ENCODE data around the gene RPA1.
"Not testable (repeated sequence)": the region's sequence is repeated elsewhere in the genome, so short reads cannot be mapped to it uniquely, and the experiment has no call there.

Gene RPA1

GRCh38 chr17:1829216-1829591 lies 601 bp upstream of the RPA1 start:
- Histone ChIP-seq H3K9ac (ENCODE audit: low read depth, low read length) (peak overlapping the region; percentile 87), H3K4me3 (ENCODE audit: low read length) (peak overlapping the region; percentile 96), H3K4me2 (ENCODE audit: low read length) (peak overlapping the region; percentile 87), H3K27me3 (ENCODE audit: control insufficient read depth, insufficient read depth, low read length) (no peaks in the 10 kb centered on the region), H3K36me3 (ENCODE audit: insufficient read depth, low read length) (peaks cover 6% of the 10 kb centered on the region), H3K4me1 (ENCODE audit: control insufficient read depth, insufficient read depth, low read length) (peaks cover 14% of the 10 kb centered on the region), H3K9me3 (replicated peaks; ENCODE audit: low read length) (no peaks in the 10 kb centered on the region)

- Histone ChIP-seq H3K9me3 (replicated peaks; ENCODE audit: low read length) (no peaks in the 10 kb centered on the region), H3K36me3 (ENCODE audit: insufficient read depth, low read length) (peaks cover 4% of the 10 kb centered on the region), H3K4me3 (ENCODE audit: low read length) (peak overlapping the region; percentile 96), H3K4me1 (ENCODE audit: control insufficient read depth, insufficient read depth, low read length) (peaks cover 14% of the 10 kb centered on the region), H3K27me3 (ENCODE audit: control insufficient read depth, insufficient read depth, low read length) (no peaks in the 10 kb centered on the region), H3K4me2 (ENCODE audit: low read length) (peak overlapping the region; percentile 87), H3K9ac (ENCODE audit: low read depth, low read length) (peak overlapping the region; percentile 87)
Observed at GRCh38 chr17:1830288-1830687, 483 bp downstream of the RPA1 start.

GRCh38 chr17:1834380-1835149 lies 4.8 kb downstream of the RPA1 start:
- Histone ChIP-seq H3K27me3 (ENCODE audit: control insufficient read depth, insufficient read depth, low read length) (no peaks in the 10 kb centered on the region), H3K4me3 (ENCODE audit: low read length) (no peak overlapping the region), H3K36me3 (ENCODE audit: insufficient read depth, low read length) (no peaks in the 10 kb centered on the region), H3K4me1 (ENCODE audit: control insufficient read depth, insufficient read depth, low read length) (peaks cover 9% of the 10 kb centered on the region), H3K4me2 (ENCODE audit: low read length) (no peak overlapping the region), H3K9ac (ENCODE audit: low read depth, low read length) (no peak overlapping the region), H3K9me3 (replicated peaks; ENCODE audit: low read length) (no peaks in the 10 kb centered on the region)

- Histone ChIP-seq H3K4me3 (ENCODE audit: low read length) (no peak overlapping the region), H3K9me3 (replicated peaks; ENCODE audit: low read length) (no peaks in the 10 kb centered on the region), H3K4me1 (ENCODE audit: control insufficient read depth, insufficient read depth, low read length) (no peaks in the 10 kb centered on the region), H3K9ac (ENCODE audit: low read depth, low read length) (no peak overlapping the region), H3K36me3 (ENCODE audit: insufficient read depth, low read length) (peaks cover 20% of the 10 kb centered on the region), H3K27me3 (ENCODE audit: control insufficient read depth, insufficient read depth, low read length) (no peaks in the 10 kb centered on the region), H3K4me2 (ENCODE audit: low read length) (no peak overlapping the region)
Observed at GRCh38 chr17:1839516-1839915, 9.7 kb downstream of the RPA1 start.

GRCh38 chr17:1843947-1844346 lies 14.1 kb downstream of the RPA1 start:
- no peaks in the 10 kb centered on the region for H3K27me3 ChIP-seq (ENCODE audit: control insufficient read depth, insufficient read depth, low read length)
- H3K4me3 ChIP-seq (ENCODE audit: low read length) = no peak overlapping the region
- no peak overlapping the region for H3K4me2 ChIP-seq (ENCODE audit: low read length)
- no peaks in the 10 kb centered on the region for H3K4me1 ChIP-seq (ENCODE audit: control insufficient read depth, insufficient read depth, low read length)
- H3K9ac ChIP-seq (ENCODE audit: low read depth, low read length) = no peak overlapping the region
- H3K36me3 ChIP-seq (ENCODE audit: insufficient read depth, low read length) = peaks cover 40% of the 10 kb centered on the region
- H3K9me3 ChIP-seq (replicated peaks; ENCODE audit: low read length) = no peaks in the 10 kb centered on the region

- no peak overlapping the region for H3K4me3 ChIP-seq (ENCODE audit: low read length)
- peaks cover 4% of the 10 kb centered on the region for H3K4me1 ChIP-seq (ENCODE audit: control insufficient read depth, insufficient read depth, low read length)
- H3K27me3 ChIP-seq (ENCODE audit: control insufficient read depth, insufficient read depth, low read length) = no peaks in the 10 kb centered on the region
- peaks cover 41% of the 10 kb centered on the region for H3K36me3 ChIP-seq (ENCODE audit: insufficient read depth, low read length)
- H3K9me3 ChIP-seq (replicated peaks; ENCODE audit: low read length) = no peaks in the 10 kb centered on the region
- H3K4me2 ChIP-seq (ENCODE audit: low read length) = no peak overlapping the region
- H3K9ac ChIP-seq (ENCODE audit: low read depth, low read length) = no peak overlapping the region
Observed at GRCh38 chr17:1847191-1847590, 17.4 kb downstream of the RPA1 start.

- H3K9me3 ChIP-seq (replicated peaks; ENCODE audit: low read length) = no peaks in the 10 kb centered on the region
- peaks cover 4% of the 10 kb centered on the region for H3K4me1 ChIP-seq (ENCODE audit: control insufficient read depth, insufficient read depth, low read length)
- no peak overlapping the region for H3K4me3 ChIP-seq (ENCODE audit: low read length)
- H3K27me3 ChIP-seq (ENCODE audit: control insufficient read depth, insufficient read depth, low read length) = no peaks in the 10 kb centered on the region
- H3K9ac ChIP-seq (ENCODE audit: low read depth, low read length) = no peak overlapping the region
- H3K4me2 ChIP-seq (ENCODE audit: low read length) = no peak overlapping the region
- H3K36me3 ChIP-seq (ENCODE audit: insufficient read depth, low read length) = peaks cover 32% of the 10 kb centered on the region
Observed at GRCh38 chr17:1852327-1852726, 22.5 kb downstream of the RPA1 start.

- H3K9ac ChIP-seq (ENCODE audit: low read depth, low read length) = no peak overlapping the region
- H3K36me3 ChIP-seq (ENCODE audit: insufficient read depth, low read length) = peaks cover 29% of the 10 kb centered on the region
Observed at GRCh38 chr17:1853698-1854097, 23.9 kb downstream of the RPA1 start.

GRCh38 chr17:1856462-1856861 lies 26.7 kb downstream of the RPA1 start:
- H3K4me2 ChIP-seq (ENCODE audit: low read length); H3K4me1 ChIP-seq (ENCODE audit: control insufficient read depth, insufficient read depth, low read length); H3K27me3 ChIP-seq (ENCODE audit: control insufficient read depth, insufficient read depth, low read length); H3K4me3 ChIP-seq (ENCODE audit: low read length); H3K9me3 ChIP-seq (replicated peaks; ENCODE audit: low read length); H3K9ac ChIP-seq (ENCODE audit: low read depth, low read length): not testable (repeated sequence)
- H3K36me3 ChIP-seq (ENCODE audit: insufficient read depth, low read length) = peaks cover 26% of the 10 kb centered on the region

More at GRCh38 chr17:1853698-1854097, 23.9 kb downstream of the RPA1 start:
- no peak overlapping the region for H3K4me2 ChIP-seq (ENCODE audit: low read length)
- peaks cover 4% of the 10 kb centered on the region for H3K4me1 ChIP-seq (ENCODE audit: control insufficient read depth, insufficient read depth, low read length)
- H3K4me3 ChIP-seq (ENCODE audit: low read length) = no peak overlapping the region
- H3K27me3 ChIP-seq (ENCODE audit: control insufficient read depth, insufficient read depth, low read length) = no peaks in the 10 kb centered on the region
- no peaks in the 10 kb centered on the region for H3K9me3 ChIP-seq (replicated peaks; ENCODE audit: low read length)

- H3K4me1 ChIP-seq (ENCODE audit: control insufficient read depth, insufficient read depth, low read length) = no peaks in the 10 kb centered on the region
- no peaks in the 10 kb centered on the region for H3K27me3 ChIP-seq (ENCODE audit: control insufficient read depth, insufficient read depth, low read length)
- no peak overlapping the region for H3K4me3 ChIP-seq (ENCODE audit: low read length)
- H3K9ac ChIP-seq (ENCODE audit: low read depth, low read length) = no peak overlapping the region
- H3K9me3 ChIP-seq (replicated peaks; ENCODE audit: low read length) = no peaks in the 10 kb centered on the region
- H3K36me3 ChIP-seq (ENCODE audit: insufficient read depth, low read length) = no peaks in the 10 kb centered on the region
- H3K4me2 ChIP-seq (ENCODE audit: low read length) = no peak overlapping the region
Observed at GRCh38 chr17:1860978-1861377, 31.2 kb downstream of the RPA1 start.

- H3K27me3 ChIP-seq (ENCODE audit: control insufficient read depth, insufficient read depth, low read length) = no peaks in the 10 kb centered on the region
- no peak overlapping the region for H3K4me3 ChIP-seq (ENCODE audit: low read length)
- H3K36me3 ChIP-seq (ENCODE audit: insufficient read depth, low read length) = no peaks in the 10 kb centered on the region
- no peaks in the 10 kb centered on the region for H3K4me1 ChIP-seq (ENCODE audit: control insufficient read depth, insufficient read depth, low read length)
- no peaks in the 10 kb centered on the region for H3K9me3 ChIP-seq (replicated peaks; ENCODE audit: low read length)
- no peak overlapping the region for H3K4me2 ChIP-seq (ENCODE audit: low read length)
- no peak overlapping the region for H3K9ac ChIP-seq (ENCODE audit: low read depth, low read length)
Observed at GRCh38 chr17:1861391-1862010, 31.7 kb downstream of the RPA1 start.

Data from skeletal muscle satellite cell (primary cell).